ENCODE measurements around the gene SYT3. TPM values are rescaled to one million over a fixed set of nuclear protein-coding genes. Genes with fewer than 3 reads are reported as not detected.
"Not testable (repeated sequence)": the region's sequence is repeated elsewhere in the genome, so short reads cannot be mapped to it uniquely, and the experiment has no call there.

The SYT3 gene
- total and polyA plus RNA-seq, 3 donors from 2014 or later: 2.5 to 5.5 (median 3.3) TPM

DNA sequence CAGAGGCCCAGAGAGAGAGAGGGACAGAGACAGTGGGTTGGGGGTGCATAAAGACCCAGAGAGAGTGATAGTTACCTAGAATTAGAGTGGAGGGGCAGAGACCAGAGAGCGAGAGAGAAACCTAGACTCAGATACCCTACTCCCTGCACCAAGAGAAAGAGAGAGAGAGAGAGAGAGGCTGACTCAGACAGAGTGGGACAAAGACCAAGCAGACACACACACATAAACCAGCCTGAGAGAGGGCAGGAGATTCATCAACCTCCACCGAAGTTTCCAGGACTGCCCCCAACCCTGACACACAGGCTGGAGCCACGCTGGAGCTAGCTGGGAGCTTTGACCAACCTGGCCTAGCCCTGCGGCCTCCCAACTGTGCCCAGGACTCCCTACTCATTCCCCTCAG, 12.9 kb downstream of the SYT3 start:
- no peaks in the 10 kb centered on the region for H3K27me3 ChIP-seq
- intact Hi-C loops (cut with DNase I; ENCODE audit: low total_unique reads): no loop called here
- no peak overlapping the region for H3K27ac ChIP-seq
- no peaks in the 10 kb centered on the region for H3K4me1 ChIP-seq
- no peak for DNase-seq
- H3K4me3 ChIP-seq: no peak overlapping the region
- H3K36me3 ChIP-seq (ENCODE audit: low read depth, missing control alignments): no peaks in the 10 kb centered on the region
- WGBS, 2 donors: 67 to 78% methylated on average over 4 of the region's 4 CpGs
- no peak for TF ChIP-seq CTCF (IDR thresholded peaks at IDR 0.05)
- no peak for TF ChIP-seq POLR2A (IDR thresholded peaks at IDR 0.05)
- no peaks in the 10 kb centered on the region for H3K9me3 ChIP-seq

- H3K9me3 ChIP-seq: no peaks in the 10 kb centered on the region
- TF ChIP-seq POLR2A (IDR thresholded peaks at IDR 0.05) (no peak), CTCF (IDR thresholded peaks at IDR 0.05) (no peak)
- no peaks in the 10 kb centered on the region for H3K36me3 ChIP-seq (ENCODE audit: low read depth, missing control alignments)
- H3K27me3 ChIP-seq: no peaks in the 10 kb centered on the region
- DNase-seq: no peak
- no peaks in the 10 kb centered on the region for H3K4me1 ChIP-seq
- no peak overlapping the region for H3K27ac ChIP-seq
- WGBS, 2 donors: 60 to 82% methylated on average over 4 of the region's 4 CpGs
- intact Hi-C loops (cut with DNase I; ENCODE audit: low total_unique reads): no loop called here
- no peak overlapping the region for H3K4me3 ChIP-seq
Measured at GRCh38 chr19:50626011-50626410, 13.7 kb downstream of the SYT3 start.

GRCh38 chr19:50624949-50625600, 14.6 kb downstream of the SYT3 start:
- no peak overlapping the region for H3K4me3 ChIP-seq
- H3K36me3 ChIP-seq (ENCODE audit: low read depth, missing control alignments): no peaks in the 10 kb centered on the region
- no peaks in the 10 kb centered on the region for H3K4me1 ChIP-seq
- intact Hi-C loops (cut with DNase I; ENCODE audit: low total_unique reads): no loop called here
- WGBS, 2 donors: 91 to 92% methylated on average over 25 to 44 of the region's 44 CpGs
- H3K27me3 ChIP-seq: no peaks in the 10 kb centered on the region
- no peaks in the 10 kb centered on the region for H3K9me3 ChIP-seq
- H3K27ac ChIP-seq: no peak overlapping the region
- no peak for DNase-seq
- TF ChIP-seq POLR2A (IDR thresholded peaks at IDR 0.05) (no peak), CTCF (IDR thresholded peaks at IDR 0.05) (no peak)

DNA sequence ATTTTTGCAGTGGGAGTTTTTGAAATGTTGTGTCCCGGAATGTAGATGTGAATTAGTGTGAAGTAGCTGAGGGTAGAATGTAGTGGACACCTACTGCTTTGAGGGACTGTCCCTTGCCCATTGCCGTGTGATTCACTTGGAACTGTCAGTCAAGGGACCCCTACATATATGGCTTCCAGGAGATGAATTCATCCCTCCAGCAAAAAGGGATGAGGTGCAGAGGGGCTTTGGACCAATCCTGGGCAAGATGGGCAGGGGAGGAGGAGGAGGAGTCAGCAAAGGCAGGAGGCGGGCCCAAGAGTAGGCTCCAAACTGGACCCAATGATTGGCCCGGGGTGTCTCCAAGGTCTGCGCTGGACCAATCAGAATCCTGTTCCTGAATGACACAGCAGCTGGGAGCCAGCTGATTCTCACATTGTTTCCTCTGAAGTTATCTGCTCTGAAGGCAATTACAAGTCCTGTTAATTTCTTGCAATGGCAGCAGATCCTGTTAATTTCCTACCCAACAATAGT, 19.2 kb downstream of the SYT3 start:
- intact Hi-C loops (cut with DNase I; ENCODE audit: low total_unique reads); H3K9me3 ChIP-seq; H3K4me1 ChIP-seq; H3K36me3 ChIP-seq (ENCODE audit: low read depth, missing control alignments); DNase-seq; H3K4me3 ChIP-seq; H3K27me3 ChIP-seq; H3K27ac ChIP-seq: not testable (repeated sequence)
- WGBS, 2 donors: 70 to 73% methylated on average over 2 to 5 of the region's 5 CpGs

GRCh38 chr19:50619184-50619583, 20.5 kb downstream of the SYT3 start:
- 87 to 88% methylated on average over 5 of the region's 5 CpGs for WGBS, 2 donors
- intact Hi-C loops (cut with DNase I; ENCODE audit: low total_unique reads): not testable (repeated sequence)

GRCh38 chr19:50618379-50618778, 21.3 kb downstream of the SYT3 start:
- WGBS, 2 donors: 82 to 94% methylated on average over 4 of the region's 5 CpGs
- H3K27ac ChIP-seq; H3K4me1 ChIP-seq; H3K9me3 ChIP-seq; intact Hi-C loops (cut with DNase I; ENCODE audit: low total_unique reads); H3K4me3 ChIP-seq; DNase-seq; H3K36me3 ChIP-seq (ENCODE audit: low read depth, missing control alignments); H3K27me3 ChIP-seq: not testable (repeated sequence)

More at GRCh38 chr19:50619184-50619583, 20.5 kb downstream of the SYT3 start:
- not testable (repeated sequence) for H3K9me3 ChIP-seq; H3K27ac ChIP-seq; DNase-seq; H3K4me3 ChIP-seq; H3K27me3 ChIP-seq; H3K4me1 ChIP-seq; H3K36me3 ChIP-seq (ENCODE audit: low read depth, missing control alignments)

- H3K4me3 ChIP-seq; H3K27ac ChIP-seq; H3K4me1 ChIP-seq; intact Hi-C loops (cut with DNase I; ENCODE audit: low total_unique reads); DNase-seq; H3K36me3 ChIP-seq (ENCODE audit: low read depth, missing control alignments); H3K27me3 ChIP-seq; H3K9me3 ChIP-seq: not testable (repeated sequence)
- WGBS, 2 donors: 87 to 90% methylated on average over 2 to 11 of the region's 11 CpGs
Measured at GRCh38 chr19:50612504-50613404, 26.9 kb downstream of the SYT3 start.
